Neuronal stem cell (in vitro differentiated cells): ENCODE data around the gene MORN5.

Experiments
- DNase-seq: peaks from one replicate; pipeline ENCODE4 v3.0.0-alpha.2; 2013; ENCODE audit warnings: low spot score
- H2AFZ ChIP-seq: one replicate; pipeline ENCODE4 v1.6.1; 2013; ENCODE audit warnings: mild to moderate bottlenecking, low read length, inconsistent platforms
- H2AK5ac ChIP-seq: 2 replicates; pipeline ENCODE4 v1.6.1; 2013; ENCODE audit warnings: low read depth, mild to moderate bottlenecking, inconsistent platforms, low read length, moderate library complexity, mixed read lengths
- H2BK120ac ChIP-seq: 2 replicates; pipeline ENCODE4 v1.6.1; 2013; ENCODE audit warnings: low read depth, mild to moderate bottlenecking, inconsistent platforms, low read length, moderate library complexity, mixed read lengths
- H2BK12ac ChIP-seq: one replicate; pipeline ENCODE4 v1.6.1; 2013; ENCODE audit warnings: low read length, inconsistent platforms
- H2BK15ac ChIP-seq: 2 replicates; pipeline ENCODE4 v1.6.1; 2013; ENCODE audit warnings: mild to moderate bottlenecking, low read length, inconsistent platforms, mixed read lengths
- H2BK5ac ChIP-seq: one replicate; pipeline ENCODE4 v1.6.1; 2013; ENCODE audit warnings: inconsistent platforms, mild to moderate bottlenecking, low read length, moderate library complexity
- H3K14ac ChIP-seq: one replicate; pipeline ENCODE4 v1.6.1; 2013; ENCODE audit warnings: low read length, inconsistent platforms
- H3K18ac ChIP-seq: 2 replicates; pipeline ENCODE4 v1.6.1; 2013; ENCODE audit warnings: low read length, inconsistent platforms
- H3K23ac ChIP-seq: 2 replicates; pipeline ENCODE4 v1.6.1; 2013; ENCODE audit warnings: low read depth, mild to moderate bottlenecking, mixed read lengths, low read length, inconsistent platforms; ENCODE audit not compliant: poor library complexity
- H3K27ac ChIP-seq: replicated peaks from 3 replicates; pipeline ENCODE4 v1.5.1; 2013; ENCODE audit warnings: low read length, inconsistent platforms
- H3K27me3 ChIP-seq, 3 experiments: 2 replicates each; pipeline ENCODE4 v1.6.1; 2013; ENCODE audit warnings: low read length in 3 of 3, mild to moderate bottlenecking in 2 of 3, inconsistent platforms in 1 of 3, low read depth in 1 of 3, mixed read lengths in 1 of 3, moderate library complexity in 1 of 3; ENCODE audit not compliant: control insufficient read depth in 3 of 3, insufficient read depth in 3 of 3
- H3K36me3 ChIP-seq, 2 donors: replicated peaks in 1 of 2; 2 replicates each; pipeline ENCODE4 v1.6.1; 2013; ENCODE audit warnings: low read length in 2 of 2; ENCODE audit not compliant: control insufficient read depth in 2 of 2, insufficient read depth in 2 of 2
- H3K4ac ChIP-seq: 2 replicates; pipeline ENCODE4 v1.6.1; 2013; ENCODE audit warnings: inconsistent platforms, mild to moderate bottlenecking, low read length, moderate library complexity
- H3K4me1 ChIP-seq, 2 donors: 1 replicate in 1 of 2; 2 replicates in 1 of 2; pipeline ENCODE4 v1.6.1; 2013; ENCODE audit warnings: low read length in 2 of 2, low read depth in 1 of 2; ENCODE audit not compliant: control insufficient read depth in 2 of 2, insufficient read depth in 1 of 2
- H3K4me2 ChIP-seq: one replicate; pipeline ENCODE4 v1.6.1; 2013; ENCODE audit warnings: mild to moderate bottlenecking, low read length, inconsistent platforms; ENCODE audit not compliant: insufficient read depth, poor library complexity, severe bottlenecking
- H3K4me3 ChIP-seq, 2 donors: 2 replicates each; pipeline ENCODE4 v1.5.1; 2013; ENCODE audit warnings: low read length in 2 of 2, mild to moderate bottlenecking in 2 of 2, inconsistent platforms in 1 of 2, moderate library complexity in 1 of 2
- H3K79me1 ChIP-seq: one replicate; pipeline ENCODE4 v1.6.1; 2013; ENCODE audit warnings: low read depth, mild to moderate bottlenecking, inconsistent platforms, low read length, moderate library complexity
- H3K9ac ChIP-seq: one replicate; pipeline ENCODE4 v1.6.1; 2013; ENCODE audit warnings: mild to moderate bottlenecking, low read depth, low read length, inconsistent platforms; ENCODE audit not compliant: poor library complexity
- H3K9me3 ChIP-seq, 2 donors: replicated peaks in 1 of 2; 2 replicates each; pipeline versions ENCODE3 to v1.6.1; 2013; ENCODE audit warnings: low read length in 2 of 2, mild to moderate bottlenecking in 2 of 2, inconsistent platforms in 1 of 2, low read depth in 1 of 2, mixed read lengths in 1 of 2, moderate library complexity in 1 of 2; ENCODE audit not compliant: control insufficient read depth in 2 of 2, insufficient read depth in 1 of 2
- H4K8ac ChIP-seq: one replicate; pipeline ENCODE4 v1.6.1; 2013; ENCODE audit warnings: low read depth, mild to moderate bottlenecking, inconsistent platforms, low read length, moderate library complexity
- H4K91ac ChIP-seq: one replicate; pipeline ENCODE4 v1.6.1; 2013; ENCODE audit warnings: low read length, low read depth, mild to moderate bottlenecking, inconsistent platforms; ENCODE audit not compliant: poor library complexity
- WGBS, 2 donors: extraction: QIAGEN DNeasy Blood & Tissue Kit; methylation state at CpG; one replicate each; pipeline ENCODE4 v1.1.7; 2013; ENCODE audit warnings: missing lambda C conversion rate in 2 of 2, mixed read lengths in 1 of 2; ENCODE audit not compliant: insufficient read length in 2 of 2, insufficient replicate concordance in 1 of 2; ENCODE audit errors: extremely low coverage in 2 of 2; 5-methylcytosine and 5-hydroxymethylcytosine counted together

Gene MORN5

GRCh38 chr9:122215663-122216062 lies 56.0 kb downstream of the MORN5 start:
- H3K18ac ChIP-seq, result no peak overlapping the region
- H3K36me3 ChIP-seq, result no peaks in the 10 kb centered on the region
- H3K4ac ChIP-seq, result no peak overlapping the region
- H3K79me1 ChIP-seq, result no peaks in the 10 kb centered on the region
- no peak overlapping the region for H3K4me2 ChIP-seq
- peaks cover 2 to 8% of the 10 kb centered on the region in 2 donors for H3K9me3 ChIP-seq
- peaks cover 59 to 98% (median 92%) of the 10 kb centered on the region in 3 experiments for H3K27me3 ChIP-seq
- H2AK5ac ChIP-seq, result no peak overlapping the region
- WGBS, 2 donors, result no CpG with 5 or more reads among the region's 1 CpG
- no peak overlapping the region for H3K27ac ChIP-seq
- no peak overlapping the region for H4K8ac ChIP-seq
- H2BK120ac ChIP-seq, result no peak overlapping the region
- H2AFZ ChIP-seq, result no peak overlapping the region
- no peak overlapping the region for H3K23ac ChIP-seq
- H2BK15ac ChIP-seq, result no peak overlapping the region
- no peak overlapping the region for H4K91ac ChIP-seq
- H3K14ac ChIP-seq, result no peak overlapping the region
- no peak overlapping the region for H2BK5ac ChIP-seq
- peaks cover 6 to 8% of the 10 kb centered on the region in 2 donors for H3K4me1 ChIP-seq
- no peak overlapping the region for H2BK12ac ChIP-seq
- H3K9ac ChIP-seq, result no peak overlapping the region
- no peak for DNase-seq
- H3K4me3 ChIP-seq, result no peak overlapping the region

GRCh38 chr9:122216138-122216797 lies 56.6 kb downstream of the MORN5 start:
- peaks cover 64 to 99% (median 93%) of the 10 kb centered on the region in 3 experiments for H3K27me3 ChIP-seq
- no peak overlapping the region for H3K14ac ChIP-seq
- H2BK12ac ChIP-seq, result no peak overlapping the region
- H2BK15ac ChIP-seq, result no peak overlapping the region
- no peak for DNase-seq
- H3K9me3 ChIP-seq, result peaks cover 2 to 8% of the 10 kb centered on the region in 2 donors
- no peak overlapping the region for H3K4ac ChIP-seq
- no peak overlapping the region for H3K4me2 ChIP-seq
- peaks cover 6 to 8% of the 10 kb centered on the region in 2 donors for H3K4me1 ChIP-seq
- H4K91ac ChIP-seq, result no peak overlapping the region
- no peak overlapping the region for H3K18ac ChIP-seq
- no peak overlapping the region for H2BK120ac ChIP-seq
- H2AK5ac ChIP-seq, result no peak overlapping the region
- H3K27ac ChIP-seq, result no peak overlapping the region
- peak overlapping the region; percentile 43 for H2AFZ ChIP-seq
- no peak overlapping the region for H2BK5ac ChIP-seq
- no CpG with 5 or more reads among the region's 4 CpGs for WGBS, 2 donors
- no peak overlapping the region for H3K4me3 ChIP-seq
- no peak overlapping the region for H3K9ac ChIP-seq
- no peaks in the 10 kb centered on the region for H3K79me1 ChIP-seq
- H3K23ac ChIP-seq, result no peak overlapping the region
- no peak overlapping the region for H4K8ac ChIP-seq
- no peaks in the 10 kb centered on the region for H3K36me3 ChIP-seq

- H3K23ac ChIP-seq, result no peak overlapping the region
- no CpG with 5 or more reads among the region's 35 CpGs for WGBS, 2 donors
These were observed 57.2 kb downstream of the MORN5 start for GRCh38 chr9:122216798-122217418.

GRCh38 chr9:122217640-122218039 lies 57.9 kb downstream of the MORN5 start:
- WGBS, 2 donors, result no CpG with 5 or more reads among the region's 4 CpGs
- Histone ChIP-seq H3K23ac (no peak overlapping the region), H3K18ac (no peak overlapping the region)

More at GRCh38 chr9:122216798-122217418, 57.2 kb downstream of the MORN5 start:
- no peak overlapping the region for H2BK12ac ChIP-seq
- no peak for DNase-seq
- H3K4ac ChIP-seq, result no peak overlapping the region
- H3K18ac ChIP-seq, result peak overlapping the region; percentile 29
- no peak overlapping the region for H2BK120ac ChIP-seq
- H4K91ac ChIP-seq, result no peak overlapping the region
- peaks cover 70 to 99% (median 93%) of the 10 kb centered on the region in 3 experiments for H3K27me3 ChIP-seq
- H2BK15ac ChIP-seq, result no peak overlapping the region
- peaks cover 6 to 10% of the 10 kb centered on the region in 2 donors for H3K4me1 ChIP-seq
- no peak overlapping the region for H3K27ac ChIP-seq
- no peaks in the 10 kb centered on the region for H3K36me3 ChIP-seq
- H3K79me1 ChIP-seq, result no peaks in the 10 kb centered on the region
- no peak overlapping the region for H3K9ac ChIP-seq
- no peak overlapping the region for H3K4me2 ChIP-seq
- H4K8ac ChIP-seq, result no peak overlapping the region
- H3K4me3 ChIP-seq, result peak overlapping the region in 1 of 2 donors; percentile 24
- peak overlapping the region; percentile 77 for H2AK5ac ChIP-seq
- H2AFZ ChIP-seq, result peak overlapping the region; percentile 43
- H3K14ac ChIP-seq, result no peak overlapping the region
- no peak overlapping the region for H2BK5ac ChIP-seq
- peaks cover 2 to 8% of the 10 kb centered on the region in 2 donors for H3K9me3 ChIP-seq

More at GRCh38 chr9:122217640-122218039, 57.9 kb downstream of the MORN5 start:
- Histone ChIP-seq H2BK120ac (no peak overlapping the region), H3K4ac (no peak overlapping the region), H3K79me1 (no peaks in the 10 kb centered on the region), H3K36me3 (no peaks in the 10 kb centered on the region), H3K4me3 (no peak overlapping the region), H4K8ac (no peak overlapping the region), H3K4me2 (no peak overlapping the region), H3K27ac (no peak overlapping the region), H3K14ac (no peak overlapping the region), H4K91ac (no peak overlapping the region), H2BK15ac (no peak overlapping the region), H3K27me3 (peaks cover 74 to 99% (median 93%) of the 10 kb centered on the region in 3 experiments), H3K9ac (no peak overlapping the region), H2BK12ac (no peak overlapping the region), H2BK5ac (no peak overlapping the region), H2AFZ (no peak overlapping the region), H3K9me3 (peaks cover 2 to 7% of the 10 kb centered on the region in 2 donors), H2AK5ac (no peak overlapping the region), H3K4me1 (peaks cover 6 to 10% of the 10 kb centered on the region in 2 donors)
- no peak for DNase-seq
